A673 (cell line): ENCODE results near the gene ACADSB.

Experiments
- EZH2 ChIP-seq: fragments of 200-600 bp; sonication (generic); IDR thresholded peaks from 2 replicates; pipeline ENCODE4 v1.6.1; 2017; ENCODE audit warnings: borderline replicate concordance, low read depth, mild to moderate bottlenecking, mixed read lengths, antibody characterized with exemption, low read length; ENCODE audit not compliant: poor library complexity, severe bottlenecking
- TF ChIP-seq, protein P1 (sequence below): fragments of 300-800, 200-600 bp; sonication (generic); conservative IDR thresholded peaks from 2 replicates; pipeline ENCODE4 v1.5.1; 2017; ENCODE audit warnings: low read depth, mild to moderate bottlenecking, antibody characterized with exemption, low read length, moderate library complexity, mixed read lengths

DNA sequence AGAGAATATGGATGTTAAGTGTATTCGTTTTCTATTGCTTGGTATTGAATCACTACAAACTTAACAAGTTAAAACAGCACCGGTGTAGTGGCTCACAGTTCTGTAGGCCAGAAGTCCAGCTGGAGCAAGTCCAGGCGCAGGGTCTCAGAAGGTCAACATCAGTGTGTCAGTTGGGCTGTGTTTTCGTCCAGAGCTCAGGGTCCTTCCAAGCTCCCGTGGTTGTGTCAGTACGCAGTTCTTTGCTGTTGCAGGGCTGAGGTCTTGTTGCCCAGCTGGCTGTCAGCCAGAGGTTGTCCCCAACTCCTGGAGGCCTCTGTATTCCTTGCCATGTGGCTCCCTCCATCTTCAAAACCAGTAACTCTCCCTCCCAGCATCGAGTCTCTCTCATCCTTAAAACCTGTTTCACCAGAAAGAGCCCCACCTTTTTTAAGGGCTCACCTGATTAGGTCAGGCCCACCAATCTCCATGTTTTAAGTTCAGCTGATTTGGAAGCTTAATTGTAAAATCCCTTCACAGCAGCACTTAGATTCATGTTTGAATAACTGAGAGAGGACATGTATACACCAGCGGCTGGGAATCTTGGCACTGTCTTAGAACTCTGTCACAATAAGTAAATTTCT is 26.8 kb downstream of the ACADSB start:
- no peak for TF ChIP-seq EZH2
- TF ChIP-seq, protein P1, sequence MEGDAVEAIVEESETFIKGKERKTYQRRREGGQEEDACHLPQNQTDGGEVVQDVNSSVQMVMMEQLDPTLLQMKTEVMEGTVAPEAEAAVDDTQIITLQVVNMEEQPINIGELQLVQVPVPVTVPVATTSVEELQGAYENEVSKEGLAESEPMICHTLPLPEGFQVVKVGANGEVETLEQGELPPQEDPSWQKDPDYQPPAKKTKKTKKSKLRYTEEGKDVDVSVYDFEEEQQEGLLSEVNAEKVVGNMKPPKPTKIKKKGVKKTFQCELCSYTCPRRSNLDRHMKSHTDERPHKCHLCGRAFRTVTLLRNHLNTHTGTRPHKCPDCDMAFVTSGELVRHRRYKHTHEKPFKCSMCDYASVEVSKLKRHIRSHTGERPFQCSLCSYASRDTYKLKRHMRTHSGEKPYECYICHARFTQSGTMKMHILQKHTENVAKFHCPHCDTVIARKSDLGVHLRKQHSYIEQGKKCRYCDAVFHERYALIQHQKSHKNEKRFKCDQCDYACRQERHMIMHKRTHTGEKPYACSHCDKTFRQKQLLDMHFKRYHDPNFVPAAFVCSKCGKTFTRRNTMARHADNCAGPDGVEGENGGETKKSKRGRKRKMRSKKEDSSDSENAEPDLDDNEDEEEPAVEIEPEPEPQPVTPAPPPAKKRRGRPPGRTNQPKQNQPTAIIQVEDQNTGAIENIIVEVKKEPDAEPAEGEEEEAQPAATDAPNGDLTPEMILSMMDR = no peak
